ENCODE data around the gene PDE6D.

Gene PDE6D

GRCh38 chr2:231708773-231709635, 72.1 kb downstream of the PDE6D start:
- Histone ChIP-seq H3K4me3 (IDR thresholded peaks at IDR 0.05; ENCODE audit: insufficient read depth, low read depth, low read length) (no peak overlapping the region), H3K27me3 (ENCODE audit: insufficient read depth, low read depth) (no peaks in the 10 kb centered on the region), H3K9ac (peak overlapping the region; percentile 99), H3K4me1 (ENCODE audit: low read depth, poor library complexity, severe bottlenecking) (peaks cover 35% of the 10 kb centered on the region), H3K4me2 (peak overlapping the region; percentile 81), H3K79me2 (ENCODE audit: insufficient read depth, low read depth) (peaks cover 58% of the 10 kb centered on the region), H2AFZ (ENCODE audit: low read depth) (no peak overlapping the region), H3K36me3 (ENCODE audit: insufficient read depth) (peaks cover 22% of the 10 kb centered on the region; the same call in 1 of the 2 replicates), H3K27ac (peak overlapping the region; percentile 100), H4K20me1 (ENCODE audit: insufficient read depth) (peaks cover 25% of the 10 kb centered on the region)
- TF ChIP-seq, protein P1, sequence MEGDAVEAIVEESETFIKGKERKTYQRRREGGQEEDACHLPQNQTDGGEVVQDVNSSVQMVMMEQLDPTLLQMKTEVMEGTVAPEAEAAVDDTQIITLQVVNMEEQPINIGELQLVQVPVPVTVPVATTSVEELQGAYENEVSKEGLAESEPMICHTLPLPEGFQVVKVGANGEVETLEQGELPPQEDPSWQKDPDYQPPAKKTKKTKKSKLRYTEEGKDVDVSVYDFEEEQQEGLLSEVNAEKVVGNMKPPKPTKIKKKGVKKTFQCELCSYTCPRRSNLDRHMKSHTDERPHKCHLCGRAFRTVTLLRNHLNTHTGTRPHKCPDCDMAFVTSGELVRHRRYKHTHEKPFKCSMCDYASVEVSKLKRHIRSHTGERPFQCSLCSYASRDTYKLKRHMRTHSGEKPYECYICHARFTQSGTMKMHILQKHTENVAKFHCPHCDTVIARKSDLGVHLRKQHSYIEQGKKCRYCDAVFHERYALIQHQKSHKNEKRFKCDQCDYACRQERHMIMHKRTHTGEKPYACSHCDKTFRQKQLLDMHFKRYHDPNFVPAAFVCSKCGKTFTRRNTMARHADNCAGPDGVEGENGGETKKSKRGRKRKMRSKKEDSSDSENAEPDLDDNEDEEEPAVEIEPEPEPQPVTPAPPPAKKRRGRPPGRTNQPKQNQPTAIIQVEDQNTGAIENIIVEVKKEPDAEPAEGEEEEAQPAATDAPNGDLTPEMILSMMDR (conservative IDR thresholded peaks at IDR 0.05; ENCODE audit: low read depth, low read length) = no peak

DNA sequence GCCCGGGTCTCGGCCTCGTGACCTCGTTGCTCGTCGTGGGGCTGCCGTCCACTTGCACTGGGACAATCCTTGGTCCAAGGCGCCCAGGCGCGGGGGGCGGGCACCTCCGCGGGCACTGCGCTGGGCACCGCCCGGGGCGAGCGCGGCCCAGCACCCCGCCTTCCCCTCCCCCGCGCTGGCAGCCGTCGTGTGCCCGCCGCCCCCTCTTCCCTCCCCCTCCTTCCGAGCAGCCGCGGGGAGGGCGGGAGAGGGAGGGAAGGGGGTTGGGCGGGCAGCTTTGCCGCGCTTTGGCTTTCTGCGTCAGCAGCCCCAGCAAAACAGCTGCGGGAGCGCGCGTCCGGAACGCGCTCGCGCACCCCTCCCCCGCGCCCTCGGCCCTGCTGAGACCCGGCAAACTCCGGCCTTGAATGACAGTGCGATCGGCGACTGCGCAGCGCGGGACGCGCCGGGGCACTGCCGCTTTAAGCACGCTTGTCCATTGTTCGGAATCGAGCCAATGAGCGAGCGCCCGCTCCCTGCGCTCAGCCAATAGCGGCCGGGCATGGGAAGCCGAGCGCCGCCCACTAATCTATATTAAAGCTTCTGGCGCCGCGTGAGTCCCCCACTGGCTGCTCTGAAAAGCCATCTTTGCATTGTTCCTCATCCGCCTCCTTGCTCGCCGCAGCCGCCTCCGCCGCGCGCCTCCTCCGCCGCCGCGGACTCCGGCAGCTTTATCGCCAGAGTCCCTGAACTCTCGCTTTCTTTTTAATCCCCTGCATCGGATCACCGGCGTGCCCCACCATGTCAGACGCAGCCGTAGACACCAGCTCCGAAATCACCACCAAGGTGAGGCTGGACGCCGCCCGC, 72.9 kb downstream of the PDE6D start, which contains the start of gene PTMA:
PTMA (plus strand) TSS at position 599 of the 846 bp plus-strand sequence; CDS start at position 781, 182 bp downstream.
- Histone ChIP-seq H3K27ac (peak within 1 kb of the TSS; percentile 100), H3K27me3 (ENCODE audit: insufficient read depth, low read depth) (no peaks in the 10 kb centered on the region), H3K4me2 (peak within 1 kb of the TSS; percentile 96), H3K36me3 (ENCODE audit: insufficient read depth) (peaks cover 18% of the 10 kb centered on the region; the same call in 1 of the 2 replicates), H2AFZ (ENCODE audit: low read depth) (peak within 1 kb of the TSS; percentile 70), H4K20me1 (ENCODE audit: insufficient read depth) (peaks cover 25% of the 10 kb centered on the region), H3K4me3 (IDR thresholded peaks at IDR 0.05; ENCODE audit: insufficient read depth, low read depth, low read length) (peak within 1 kb of the TSS; percentile 66), H3K79me2 (ENCODE audit: insufficient read depth, low read depth) (peaks cover 58% of the 10 kb centered on the region), H3K9ac (peak within 1 kb of the TSS; percentile 99), H3K4me1 (ENCODE audit: low read depth, poor library complexity, severe bottlenecking) (peaks cover 30% of the 10 kb centered on the region)
- TF ChIP-seq, protein P1 (conservative IDR thresholded peaks at IDR 0.05; ENCODE audit: low read depth, low read length) = no peak

GRCh38 chr2:231707625-231707926, 73.5 kb downstream of the PDE6D start:
- Histone ChIP-seq H3K36me3 (ENCODE audit: insufficient read depth) (peaks cover 17% of the 10 kb centered on the region; the same call in 1 of the 2 replicates), H3K27ac (peak overlapping the region; percentile 100), H3K4me3 (IDR thresholded peaks at IDR 0.05; ENCODE audit: insufficient read depth, low read depth, low read length) (peak overlapping the region; percentile 66)

More at GRCh38 chr2:231707625-231707926, 73.5 kb downstream of the PDE6D start:
- Histone ChIP-seq H3K9ac (peak overlapping the region; percentile 99), H4K20me1 (ENCODE audit: insufficient read depth) (peaks cover 25% of the 10 kb centered on the region), H2AFZ (ENCODE audit: low read depth) (peak overlapping the region; percentile 70; the same call in 1 of the 2 replicates), H3K27me3 (ENCODE audit: insufficient read depth, low read depth) (no peaks in the 10 kb centered on the region), H3K4me2 (peak overlapping the region; percentile 96), H3K4me1 (ENCODE audit: low read depth, poor library complexity, severe bottlenecking) (peaks cover 24% of the 10 kb centered on the region), H3K79me2 (ENCODE audit: insufficient read depth, low read depth) (peaks cover 58% of the 10 kb centered on the region)
- TF ChIP-seq, protein P1 (conservative IDR thresholded peaks at IDR 0.05; ENCODE audit: low read depth, low read length) = no peak
